Measurements from ENCODE around the gene TBX5. TPM values are rescaled to one million over a fixed set of nuclear protein-coding genes. Genes with fewer than 3 reads are reported as not detected.

The TBX5 gene
- total and polyA plus RNA-seq, 2 of the 4 experiments (the other 2 are of a cell fraction), result 13.3 to 14.7 TPM

GRCh38 chr12:114441039-114441383 lies 35.1 kb upstream of the TBX5 start:
- POLR2A ChIA-PET (ENCODE audit: unreplicated experiment), result no interaction called here
- Histone ChIP-seq H2BK120ac (ENCODE audit: low read depth, low read length) (no peak overlapping the region), H2BK15ac (ENCODE audit: low read depth, low read length) (no peak overlapping the region), H3K27me3 (ENCODE audit: control insufficient read depth, insufficient read depth, low read length) (peaks cover 65% of the 10 kb centered on the region), H3K14ac (replicated peaks; ENCODE audit: low read depth, low read length) (no peak overlapping the region), H3K4me3 (ENCODE audit: insufficient read depth, low read depth, low read length) (no peak overlapping the region), H3K4me2 (ENCODE audit: low read depth, low read length) (no peak overlapping the region), H4K5ac (ENCODE audit: low read depth, low read length) (no peak overlapping the region), H2AFZ (replicated peaks; ENCODE audit: low read length, poor library complexity) (no peak overlapping the region), H3K56ac (ENCODE audit: extremely low read depth, insufficient read depth, low read length) (no peak overlapping the region), H3K23ac (ENCODE audit: low read depth, low read length) (no peak overlapping the region), H2BK5ac (ENCODE audit: low read depth, low read length, poor library complexity, severe bottlenecking) (no peak overlapping the region), H2BK20ac (ENCODE audit: low read depth, low read length) (no peak overlapping the region), H4K8ac (ENCODE audit: low read depth in 2 of 2, low read length in 2 of 2) (no peak overlapping the region), H2AK5ac (ENCODE audit: low read depth, low read length) (no peak overlapping the region), H3K9me1 (ENCODE audit: insufficient read depth, low read length) (no peaks in the 10 kb centered on the region), H3K4me1 (ENCODE audit: control insufficient read depth, insufficient read depth, low read length) (no peaks in the 10 kb centered on the region), H4K20me1 (ENCODE audit: insufficient read depth, low read length) (no peaks in the 10 kb centered on the region), H3K36me3 (ENCODE audit: control insufficient read depth, insufficient read depth, low read length) (no peaks in the 10 kb centered on the region), H3K18ac (ENCODE audit: low read depth, low read length) (no peak overlapping the region), H2AK9ac (replicated peaks; ENCODE audit: low read depth, low read length, poor library complexity) (no peak overlapping the region), H3K27ac (ENCODE audit: insufficient read depth, low read length) (no peak overlapping the region), H4K91ac (ENCODE audit: insufficient read depth, low read depth, low read length) (no peak overlapping the region), H3K4ac (ENCODE audit: low read depth, low read length) (no peak overlapping the region), H3K9me3 (ENCODE audit: control insufficient read depth, insufficient read depth, low read length) (peaks cover 36% of the 10 kb centered on the region), H3K9ac (ENCODE audit: low read depth, low read length) (no peak overlapping the region), H3K79me1 (ENCODE audit: low read depth in 1 of 2, low read length in 2 of 2) (no peaks in the 10 kb centered on the region)
- dilution Hi-C loops (cut with HindIII; ENCODE audit: low sequenced_read_pairs, unreplicated experiment) (no loop called here), intact Hi-C loops (cut with micrococcal nuclease) (no loop called here), in situ Hi-C loops (cut with MboI; ENCODE audit: low sequenced_read_pairs) (no loop called here)
- no peak for TF ChIP-seq MAFK (IDR thresholded peaks at IDR 0.05; ENCODE audit: low read depth, low read length)
- no peak for TF ChIP-seq CTCF (conservative IDR thresholded peaks at IDR 0.05; ENCODE audit: low read depth, low read length)
- no peak for TF ChIP-seq NFE2L2 (IDR thresholded peaks at IDR 0.05; ENCODE audit: low read depth, low read length)
- TF ChIP-seq FOS (IDR thresholded peaks at IDR 0.05; ENCODE audit: low read depth, low read length), result no peak
- no peak for TF ChIP-seq RCOR1 (IDR thresholded peaks at IDR 0.05; ENCODE audit: insufficient replicate concordance, low read length)
- TF ChIP-seq MAZ (IDR thresholded peaks at IDR 0.05; ENCODE audit: borderline replicate concordance, low read depth, low read length), result no peak
- no peak for TF ChIP-seq POLR2A (IDR thresholded peaks at IDR 0.05; ENCODE audit: low read depth, low read length)
- CTCF ChIA-PET, result no interaction called here
- no peak for DNase-seq
- 67% methylated on average over 3 of the region's 23 CpGs; no CpG with 5 or more reads in 1 of the 2 experiments for WGBS, 2 experiments (ENCODE audit: extremely low coverage in 2 of 2, insufficient read length in 1 of 2)
- no peak for ATAC-seq (ENCODE audit: low read depth)
- BruUV-seq (replicated peaks), result no TSS peak
